Endothelial cell of umbilical vein (primary cell): ENCODE results near the gene IYD. TPM values are rescaled to one million over a fixed set of nuclear protein-coding genes. Genes with fewer than 3 reads are reported as not detected.
"Not testable (repeated sequence)": the region's sequence is repeated elsewhere in the genome, so short reads cannot be mapped to it uniquely, and the experiment has no call there.

ENCODE experiments used
- BruUV-seq: library from RNA; stranded (reverse); fragments of 400-500 nt; replicated peaks from 2 replicates; lab custom pipeline; 2021; lab: Mats Ljungman, UMichigan
- CTCF ChIA-PET: fragments of 300-600, 350-600 bp; sonication (Branson Sonifier 250); formaldehyde crosslinking; loops from one replicate; lab custom pipeline; 2021; ENCODE audit warnings: antibody characterized with exemption, inconsistent platforms; lab: Charles Lee
- POLR2A ChIA-PET: fragments of 300-600, 350-600 bp; sonication (Branson Sonifier 250); formaldehyde crosslinking; loops from one replicate; lab custom pipeline; 2021; ENCODE audit warnings: antibody characterized with exemption, inconsistent platforms; lab: Charles Lee
- DNase-seq: peaks from one replicate; pipeline ENCODE4 v3.0.0-alpha.2; 2011; ENCODE audit warnings: low read depth, low spot score
- FAIRE-seq: peaks from 2 replicates; lab custom pipeline; 2011; peaks lifted over from hg19 to GRCh38; lab: Jason Lieb, UNC
- H2AFZ ChIP-seq: 2 replicates; pipeline ENCODE4 v1.6.0; 2012; ENCODE audit warnings: low read depth, low read length, control low read depth, inconsistent platforms
- H3K27ac ChIP-seq: 2 replicates; pipeline ENCODE4 v1.5.1; 2011; ENCODE audit warnings: low read depth, mild to moderate bottlenecking, control low read depth, low read length, moderate library complexity; ENCODE audit not compliant: insufficient read depth
- H3K27me3 ChIP-seq, 2 experiments: 2 replicates each; pipeline versions ENCODE4 v1.6.0 to v1.6.1; 2011; ENCODE audit warnings: low read length in 2 of 2, mixed read lengths in 1 of 2; ENCODE audit not compliant: control insufficient read depth in 2 of 2, insufficient read depth in 2 of 2
- H3K36me3 ChIP-seq, 2 experiments: 2 replicates in 1 of 2; 3 replicates in 1 of 2; pipeline ENCODE4 v1.5.1; 2011; ENCODE audit warnings: low read length in 2 of 2, mild to moderate bottlenecking in 1 of 2, moderate library complexity in 1 of 2; ENCODE audit not compliant: control insufficient read depth in 2 of 2, insufficient read depth in 2 of 2; ENCODE audit errors: extremely low read depth in 1 of 2
- H3K4me1 ChIP-seq: 3 replicates; pipeline ENCODE4 v1.5.1; 2011; ENCODE audit warnings: mild to moderate bottlenecking, low read length; ENCODE audit not compliant: control insufficient read depth, insufficient read depth; ENCODE audit errors: extremely low read depth
- H3K4me2 ChIP-seq: 2 replicates; pipeline ENCODE4 v1.6.1; 2011; ENCODE audit warnings: low read length, control low read depth, mixed read lengths; ENCODE audit not compliant: insufficient read depth
- H3K4me3 ChIP-seq, 3 experiments: fragments of 200-600 bp in 1 of 3; sonication (generic), shearing (Covaris generic) in 1 of 3; replicated peaks in 1 of 3; 2 replicates each; pipeline ENCODE4 v1.5.1; 2011 to 2016; ENCODE audit warnings: control low read depth in 3 of 3, low read length in 3 of 3, mild to moderate bottlenecking in 2 of 3, inconsistent platforms in 1 of 3, low read depth in 1 of 3, moderate library complexity in 1 of 3; ENCODE audit not compliant: insufficient read depth in 1 of 3
- H3K79me2 ChIP-seq: 2 replicates; pipeline ENCODE4 v1.6.0; 2012; ENCODE audit warnings: low read length, inconsistent platforms; ENCODE audit not compliant: control insufficient read depth, insufficient read depth
- H3K9ac ChIP-seq: replicated peaks from 2 replicates; pipeline ENCODE3; 2011; ENCODE audit warnings: low read length, control low read depth; ENCODE audit not compliant: insufficient read depth; ENCODE audit errors: extremely low read depth
- H3K9me1 ChIP-seq: replicated peaks from 3 replicates; pipeline ENCODE4 v1.6.0; 2011; ENCODE audit warnings: mild to moderate bottlenecking, low read length; ENCODE audit not compliant: control insufficient read depth, insufficient read depth; ENCODE audit errors: extremely low read depth
- H3K9me3 ChIP-seq: replicated peaks from 2 replicates; pipeline ENCODE4 v1.5.1; 2012; ENCODE audit warnings: low read length, inconsistent platforms; ENCODE audit not compliant: control insufficient read depth, insufficient read depth
- H4K20me1 ChIP-seq: replicated peaks from 2 replicates; pipeline ENCODE3; 2011; ENCODE audit warnings: mild to moderate bottlenecking, low read length; ENCODE audit not compliant: control insufficient read depth, insufficient read depth; ENCODE audit errors: extremely low read depth
- FOS ChIP-seq: IDR thresholded peaks from 2 replicates; pipeline ENCODE4 v1.6.1; 2011; ENCODE audit warnings: mild to moderate bottlenecking, low read length, moderate library complexity, borderline replicate concordance; ENCODE audit not compliant: insufficient read depth
- JUN ChIP-seq: IDR thresholded peaks from 2 replicates; pipeline ENCODE4 v1.6.1; 2011; ENCODE audit warnings: borderline replicate concordance, low read depth; ENCODE audit not compliant: insufficient read length, insufficient read depth
- POLR2A ChIP-seq: IDR thresholded peaks from 2 replicates; pipeline ENCODE4 v1.6.1; 2012; ENCODE audit warnings: low read depth, mild to moderate bottlenecking, control low read depth, low read length
- dilution Hi-C: fragments of 300-500 bp; cut with MboI; formaldehyde crosslinking; loops from one replicate; pipeline ENCODE4 v1.15.0; 2019; ENCODE audit warnings: low sequenced_read_pairs; ENCODE audit not compliant: extremely low pct_ligation_motif_present
- intact Hi-C: fragments of 100-400 bp; cut with micrococcal nuclease; formaldehyde crosslinking; loops from one replicate; pipeline ENCODE4 v1.10.0; 2022
- polyA plus RNA-seq, 4 experiments: library from polyadenylated mRNA; depleted of rRNA in 3 of 4; stranded (reverse) in 3 of 4; unstranded in 1 of 4; fragments of >200 nt; gene quantifications; 2 replicates each; pipeline versions ENCODE4 v1.2.1 to v1.2.3, GENCODE V29; 2011 to 2012; ENCODE audit warnings: missing spikeins in 1 of 4
- total RNA-seq: library from RNA; stranded (reverse); gene quantifications from 2 replicates; pipeline ENCODE4 v1.2.3, GENCODE V29; 2021

The IYD gene
- total and polyA plus RNA-seq, 2 donors (not counting 3 experiments of a cell fraction or from before 2014, with no cell fraction given) = not detected

GRCh38 chr6:150448221-150448620 lies 79.4 kb downstream of the IYD start:
- intact Hi-C loops (no loop called here), dilution Hi-C loops (no loop called here)
- ChIA-PET CTCF (interaction anchor here (1.0 to 1.6 kb wide), 2 partner anchors 30 to 53 kb away, joined by 4 read pairs; no protein-coding TSS in a partner anchor), POLR2A (no interaction called here)
- Histone ChIP-seq H2AFZ (no peak overlapping the region), H3K27me3 (peaks cover 0 to 9% of the 10 kb centered on the region in 2 experiments), H3K4me3 (no peak overlapping the region), H3K36me3 (no peaks in the 10 kb centered on the region), H3K4me2 (no peak overlapping the region), H3K27ac (no peak overlapping the region), H3K9ac (no peak overlapping the region), H3K9me3 (no peaks in the 10 kb centered on the region), H3K9me1 (no peaks in the 10 kb centered on the region), H4K20me1 (no peaks in the 10 kb centered on the region), H3K4me1 (peaks cover 10% of the 10 kb centered on the region), H3K79me2 (no peaks in the 10 kb centered on the region)
- TF ChIP-seq FOS (peak; percentile 33), JUN (peak; percentile 19), POLR2A (no peak)
- no peak for FAIRE-seq
- no TSS peak for BruUV-seq
- DNase-seq = no peak

- H3K27me3 ChIP-seq, H3K9ac ChIP-seq, H4K20me1 ChIP-seq, H3K4me2 ChIP-seq, H3K27ac ChIP-seq, H3K9me1 ChIP-seq, BruUV-seq, H3K79me2 ChIP-seq, H2AFZ ChIP-seq, DNase-seq, dilution Hi-C loops, intact Hi-C loops, H3K36me3 ChIP-seq, FAIRE-seq, H3K4me3 ChIP-seq, POLR2A ChIA-PET, H3K9me3 ChIP-seq: not testable (repeated sequence)
- CTCF ChIA-PET = interaction anchor here (1.0 kb wide), 1 partner anchor 53 kb away, joined by 4 read pairs; no protein-coding TSS in a partner anchor
- H3K4me1 ChIP-seq = peaks cover 11% of the 10 kb centered on the region
These were observed 80.2 kb downstream of the IYD start for GRCh38 chr6:150449055-150449454.
